Measurements from ENCODE around the gene HGFAC. TPM values are rescaled to one million over a fixed set of nuclear protein-coding genes. Genes with fewer than 3 reads are reported as not detected.

HGFAC gene
- polyA plus RNA-seq, 1 of the 3 experiments (the other 2 are of a cell fraction) = 0.43 TPM

DNA sequence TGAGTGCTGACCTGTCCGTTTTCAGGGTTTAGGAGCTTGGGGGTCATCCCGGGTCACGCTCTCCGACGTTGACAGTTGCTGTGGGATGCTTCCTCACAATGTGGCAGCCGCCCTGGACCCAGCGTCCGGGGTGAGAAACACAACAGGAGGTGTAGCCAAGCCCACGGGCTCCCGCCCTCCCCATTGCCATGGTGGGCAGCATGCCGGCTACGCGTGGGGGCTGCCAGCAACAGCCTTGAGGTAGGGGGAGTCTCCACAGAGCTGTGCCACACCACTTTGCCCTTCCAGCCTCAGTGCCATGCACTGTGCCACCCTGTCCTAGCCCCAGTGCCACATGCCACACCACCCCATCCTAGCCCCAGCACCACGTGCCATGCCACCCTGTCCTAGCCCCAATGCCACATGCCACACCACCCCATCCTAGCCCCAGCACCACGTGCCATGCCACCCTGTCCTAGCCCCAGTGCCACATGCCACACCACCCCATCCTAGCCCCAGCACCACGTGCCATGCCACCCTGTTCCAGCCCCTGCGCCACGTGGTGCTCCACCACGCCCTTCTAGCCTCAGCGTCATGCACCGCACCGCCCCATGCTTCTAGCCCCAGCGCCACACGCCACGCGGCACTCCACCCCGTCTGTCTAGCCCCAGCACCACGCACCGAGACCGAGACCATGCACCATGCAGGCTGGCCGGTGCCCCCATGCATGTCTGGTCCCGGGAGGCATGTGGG, 8.5 kb upstream of the HGFAC start:
- H3K4me1 ChIP-seq (ENCODE audit: control insufficient read depth in 1 of 2, insufficient read depth in 2 of 2, low read depth in 1 of 2, low read length in 1 of 2) = peaks cover 4 to 13% of the 10 kb centered on the region in 2 experiments; a peak in 3 of 4 replicates
- H3K79me2 ChIP-seq (ENCODE audit: insufficient read depth) = no peaks in the 10 kb centered on the region
- no peaks in the 10 kb centered on the region for H3K9me3 ChIP-seq
- TF ChIP-seq TAF1 (IDR thresholded peaks at IDR 0.05; ENCODE audit: borderline replicate concordance, low read depth, low read length) (no peak), RCOR1 (IDR thresholded peaks at IDR 0.05; ENCODE audit: low read length) (no peak), RFX5 (IDR thresholded peaks at IDR 0.05; ENCODE audit: low read length) (no peak), MEF2A (IDR thresholded peaks at IDR 0.05; ENCODE audit: borderline replicate concordance, low read depth) (no peak), CHD2 (IDR thresholded peaks at IDR 0.05; ENCODE audit: low read length, partially characterized antibody) (no peak), YY1 (IDR thresholded peaks at IDR 0.05; ENCODE audit: low read depth) (no peak), GABPA (IDR thresholded peaks at IDR 0.05; ENCODE audit: low read depth) (no peak), ELF1 (IDR thresholded peaks at IDR 0.05) (no peak), RAD21 (IDR thresholded peaks at IDR 0.05; ENCODE audit: low read length) (no peak), NRF1 (IDR thresholded peaks at IDR 0.05; ENCODE audit: low read depth, low read length) (no peak), TEAD4 (IDR thresholded peaks at IDR 0.05; ENCODE audit: borderline replicate concordance, insufficient read depth) (no peak)
- TF ChIP-seq, protein P1, sequence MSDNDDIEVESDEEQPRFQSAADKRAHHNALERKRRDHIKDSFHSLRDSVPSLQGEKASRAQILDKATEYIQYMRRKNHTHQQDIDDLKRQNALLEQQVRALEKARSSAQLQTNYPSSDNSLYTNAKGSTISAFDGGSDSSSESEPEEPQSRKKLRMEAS (IDR thresholded peaks at IDR 0.05; ENCODE audit: low read depth) = no peak
- TF ChIP-seq, protein P2, sequence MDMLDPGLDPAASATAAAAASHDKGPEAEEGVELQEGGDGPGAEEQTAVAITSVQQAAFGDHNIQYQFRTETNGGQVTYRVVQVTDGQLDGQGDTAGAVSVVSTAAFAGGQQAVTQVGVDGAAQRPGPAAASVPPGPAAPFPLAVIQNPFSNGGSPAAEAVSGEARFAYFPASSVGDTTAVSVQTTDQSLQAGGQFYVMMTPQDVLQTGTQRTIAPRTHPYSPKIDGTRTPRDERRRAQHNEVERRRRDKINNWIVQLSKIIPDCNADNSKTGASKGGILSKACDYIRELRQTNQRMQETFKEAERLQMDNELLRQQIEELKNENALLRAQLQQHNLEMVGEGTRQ (IDR thresholded peaks at IDR 0.05; ENCODE audit: borderline replicate concordance, low read depth, low read length) = no peak
- TF ChIP-seq, protein P3, sequence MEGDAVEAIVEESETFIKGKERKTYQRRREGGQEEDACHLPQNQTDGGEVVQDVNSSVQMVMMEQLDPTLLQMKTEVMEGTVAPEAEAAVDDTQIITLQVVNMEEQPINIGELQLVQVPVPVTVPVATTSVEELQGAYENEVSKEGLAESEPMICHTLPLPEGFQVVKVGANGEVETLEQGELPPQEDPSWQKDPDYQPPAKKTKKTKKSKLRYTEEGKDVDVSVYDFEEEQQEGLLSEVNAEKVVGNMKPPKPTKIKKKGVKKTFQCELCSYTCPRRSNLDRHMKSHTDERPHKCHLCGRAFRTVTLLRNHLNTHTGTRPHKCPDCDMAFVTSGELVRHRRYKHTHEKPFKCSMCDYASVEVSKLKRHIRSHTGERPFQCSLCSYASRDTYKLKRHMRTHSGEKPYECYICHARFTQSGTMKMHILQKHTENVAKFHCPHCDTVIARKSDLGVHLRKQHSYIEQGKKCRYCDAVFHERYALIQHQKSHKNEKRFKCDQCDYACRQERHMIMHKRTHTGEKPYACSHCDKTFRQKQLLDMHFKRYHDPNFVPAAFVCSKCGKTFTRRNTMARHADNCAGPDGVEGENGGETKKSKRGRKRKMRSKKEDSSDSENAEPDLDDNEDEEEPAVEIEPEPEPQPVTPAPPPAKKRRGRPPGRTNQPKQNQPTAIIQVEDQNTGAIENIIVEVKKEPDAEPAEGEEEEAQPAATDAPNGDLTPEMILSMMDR (IDR thresholded peaks at IDR 0.05) = no peak
- H3K36me3 ChIP-seq (replicated peaks in 1 of 2; ENCODE audit: control insufficient read depth in 1 of 2, insufficient read depth in 2 of 2, low read length in 1 of 2) = peaks cover 0 to 22% of the 10 kb centered on the region in 2 experiments
- no peaks in the 10 kb centered on the region for H4K20me1 ChIP-seq (ENCODE audit: insufficient read depth)
- H3K9me2 ChIP-seq = no peaks in the 10 kb centered on the region
- ChIA-PET POLR2A (no interaction called here), CTCF (interaction anchor here (3.5 kb wide), 1 partner anchor 10 kb away, joined by 17 read pairs; no protein-coding TSS in a partner anchor)
- H3K4me3 ChIP-seq (ENCODE audit: low read depth in 2 of 2, low read length in 1 of 2) = no peak overlapping the region
- no peak for DNase-seq
- no peaks in the 10 kb centered on the region for H3F3A ChIP-seq (replicated peaks; ENCODE audit: insufficient read depth)
- H3K27ac ChIP-seq (ENCODE audit: low read depth in 2 of 2, low read length in 1 of 2) = no peak overlapping the region
- H3K27me3 ChIP-seq (ENCODE audit: insufficient read depth) = no peaks in the 10 kb centered on the region
- 97% methylated on average over 19 of the region's 32 CpGs for WGBS (ENCODE audit: low lambda C conversion rate)
- no peak overlapping the region for H3K4me2 ChIP-seq
- no peak overlapping the region for H3K9ac ChIP-seq
- no peak overlapping the region for H2AFZ ChIP-seq (ENCODE audit: low read depth)
